GM23338 (cell line): ENCODE results near the gene CKB. TPM values are rescaled to one million over a fixed set of nuclear protein-coding genes. Genes with fewer than 3 reads are reported as not detected.
A peak's percentile ranks its signal among the peaks of the same experiment; 100 is the strongest.

Experiments
- ATAC-seq: fragments of 200-7000 bp; cut with Tn5 transposase; 3 replicates; pipeline ENCODE4 v1.9.1; 2020
- DNase-seq: peaks from one replicate; pipeline ENCODE4 v3.0.0-alpha.2; 2015; ENCODE audit warnings: low spot score
- H2AFZ ChIP-seq: fragments of 200-600 bp; sonication (generic); 2 replicates; pipeline ENCODE4 v1.8.0; 2016; ENCODE audit warnings: antibody characterized with exemption, mild to moderate bottlenecking, moderate library complexity
- H3F3A ChIP-seq: fragments of 200-600 bp; sonication (generic); replicated peaks from 2 replicates; pipeline ENCODE4 v1.8.0; 2017; ENCODE audit warnings: antibody characterized with exemption, mixed run types, low read depth
- H3K27ac ChIP-seq: fragments of 200-600 bp; sonication (generic); 2 replicates; pipeline ENCODE4 v1.6.1; 2016; ENCODE audit warnings: low read depth
- H3K27me3 ChIP-seq: fragments of 200-600 bp; sonication (generic); 2 replicates; pipeline ENCODE4 v1.8.0; 2016; ENCODE audit warnings: mild to moderate bottlenecking, mixed run types, moderate library complexity; ENCODE audit not compliant: insufficient read depth
- H3K36me3 ChIP-seq: fragments of 200-600 bp; sonication (generic); 2 replicates; pipeline ENCODE4 v1.8.0; 2016; ENCODE audit warnings: mild to moderate bottlenecking; ENCODE audit not compliant: insufficient read depth
- H3K4me1 ChIP-seq: fragments of 200-600 bp; sonication (generic); 2 replicates; pipeline ENCODE4 v1.8.0; 2016; ENCODE audit warnings: mild to moderate bottlenecking, moderate library complexity; ENCODE audit not compliant: insufficient read depth
- H3K4me2 ChIP-seq: fragments of 200-600 bp; sonication (generic); 2 replicates; pipeline ENCODE4 v1.7.1; 2017; ENCODE audit warnings: mixed run types
- H3K4me3 ChIP-seq: fragments of 200-600 bp; sonication (generic); 2 replicates; pipeline ENCODE4 v1.6.1; 2016; ENCODE audit warnings: mixed run types
- H3K79me2 ChIP-seq: fragments of 200-600 bp; sonication (generic); replicated peaks from 2 replicates; pipeline ENCODE4 v1.8.0; 2017; ENCODE audit warnings: mild to moderate bottlenecking; ENCODE audit not compliant: insufficient read depth
- H3K9me2 ChIP-seq: fragments of 200-600 bp; sonication (generic); 2 replicates; pipeline ENCODE4 v1.8.0; 2017; ENCODE audit not compliant: insufficient read depth
- H4K20me1 ChIP-seq: fragments of 200-600 bp; sonication (generic); replicated peaks from 2 replicates; pipeline ENCODE4 v1.8.0; 2017; ENCODE audit warnings: mild to moderate bottlenecking; ENCODE audit not compliant: insufficient read depth
- H3K27ac Mint-ChIP-seq: 2 replicates; pipeline ENCODE4 v1.8.0; 2020; ENCODE audit warnings: inconsistent platforms, mild to moderate bottlenecking, moderate library complexity, mixed read lengths
- H3K27me3 Mint-ChIP-seq: 3 replicates; pipeline ENCODE4 v1.8.0; 2022; ENCODE audit warnings: low read depth, mild to moderate bottlenecking, moderate library complexity, mixed read lengths, inconsistent platforms; ENCODE audit not compliant: insufficient read depth, poor library complexity
- H3K36me3 Mint-ChIP-seq: 3 replicates; pipeline ENCODE4 v1.8.0; 2021; ENCODE audit warnings: low read depth, mild to moderate bottlenecking, inconsistent platforms, moderate library complexity, mixed read lengths
- H3K4me1 Mint-ChIP-seq: 3 replicates; pipeline ENCODE4 v1.8.0; 2020; ENCODE audit warnings: mild to moderate bottlenecking, inconsistent platforms, mixed read lengths
- H3K4me3 Mint-ChIP-seq: 3 replicates; pipeline ENCODE4 v1.8.0; 2021; ENCODE audit warnings: moderate library complexity, mild to moderate bottlenecking, inconsistent platforms, mixed read lengths
- H3K9me3 Mint-ChIP-seq: 3 replicates; pipeline ENCODE4 v1.8.0; 2020; ENCODE audit warnings: moderate library complexity, mild to moderate bottlenecking, inconsistent platforms, mixed read lengths
- EZH2 ChIP-seq: fragments of 200-600 bp; sonication (generic); IDR thresholded peaks from one replicate; pipeline ENCODE4 v1.8.0; 2017; ENCODE audit warnings: antibody characterized with exemption, mild to moderate bottlenecking, low read depth; ENCODE audit not compliant: unreplicated experiment
- EZH2phosphoT487 ChIP-seq: fragments of 200-600 bp; sonication (generic); IDR thresholded peaks from one replicate; pipeline ENCODE4 v1.8.1; 2018; ENCODE audit warnings: antibody characterized with exemption; ENCODE audit not compliant: unreplicated experiment
- JUNB ChIP-seq: IDR thresholded peaks from one replicate; pipeline ENCODE4 v1.6.1; 2016; ENCODE audit warnings: antibody characterized with exemption; ENCODE audit not compliant: unreplicated experiment
- NANOG ChIP-seq: IDR thresholded peaks from 2 replicates; pipeline ENCODE4 v1.6.1; 2016; ENCODE audit warnings: antibody characterized with exemption, borderline replicate concordance
- POLR2AphosphoS5 ChIP-seq: IDR thresholded peaks from 2 replicates; pipeline ENCODE4 v1.6.1; 2016; ENCODE audit warnings: antibody characterized with exemption, low read depth
- REST ChIP-seq: IDR thresholded peaks from one replicate; pipeline ENCODE4 v1.6.1; 2018; ENCODE audit warnings: antibody characterized with exemption; ENCODE audit not compliant: unreplicated experiment
- STAT1 ChIP-seq: IDR thresholded peaks from one replicate; pipeline ENCODE4 v1.6.1; 2016; ENCODE audit warnings: antibody characterized with exemption; ENCODE audit not compliant: unreplicated experiment
- polyA plus RNA-seq: library from polyadenylated mRNA; unstranded; fragments of >200 nt; fragmentation: Nextera tagmentation; extraction: Ambion mirVana; gene quantifications from 2 replicates; pipeline ENCODE4 v1.2.1, GENCODE V29; 2016
- total RNA-seq: library from RNA; depleted of rRNA; stranded (reverse); fragments of >200 nt; shearing (Covaris generic); gene quantifications from 2 replicates; pipeline ENCODE4 v1.2.3, GENCODE V29; 2014
- TF ChIP-seq, protein P1 (sequence below): fragments of 250-450 bp; sonication (Bioruptor Pico); IDR thresholded peaks from 2 replicates; pipeline ENCODE4 v1.5.0; 2020; ENCODE audit warnings: mild to moderate bottlenecking, moderate library complexity

CKB gene
- total and polyA plus RNA-seq, 2 experiments from 2014 or later = 604 to 852 TPM

DNA sequence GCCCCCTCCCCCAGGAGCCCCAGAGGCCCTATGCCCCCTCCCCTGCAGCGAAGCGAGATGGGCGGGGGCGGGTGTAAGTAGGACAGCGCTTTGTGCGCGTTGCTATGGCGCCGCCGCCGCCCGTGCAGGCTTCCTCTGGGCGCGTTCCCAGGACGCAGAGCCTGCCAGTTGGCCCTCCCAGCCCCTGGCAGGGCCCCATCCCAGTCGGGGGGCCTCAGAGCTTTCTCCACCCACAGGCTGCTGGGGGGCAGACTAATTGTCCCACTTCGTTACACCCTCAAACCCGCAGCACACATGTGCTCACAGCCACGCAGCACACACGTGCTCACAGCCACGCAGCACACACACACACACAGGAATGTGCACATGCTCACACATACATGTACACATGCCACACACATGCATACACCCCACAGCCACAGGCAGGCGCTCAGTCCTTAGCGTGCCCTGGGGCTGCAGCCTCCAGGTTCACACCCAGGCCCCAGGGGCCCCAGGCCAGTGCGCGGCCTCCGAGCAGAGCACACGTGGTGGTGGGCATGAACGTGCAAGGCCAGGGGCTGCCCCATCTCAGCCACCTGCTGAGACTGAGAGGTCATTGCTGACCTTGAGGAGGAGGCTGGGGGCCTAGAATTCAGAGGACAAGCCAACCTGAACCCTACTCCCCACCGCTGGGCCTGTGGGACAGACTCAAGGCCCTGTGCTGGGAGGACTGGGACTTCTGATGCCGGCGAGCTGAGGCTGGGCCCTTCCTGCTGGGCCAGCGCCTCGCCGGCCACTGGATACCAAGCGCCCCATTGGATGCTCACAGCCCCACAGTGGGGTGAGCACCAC, 22.0 kb upstream of the CKB start:
- Mint-ChIP-seq H3K4me3 (no peak overlapping the region), H3K36me3 (no peaks in the 10 kb centered on the region), H3K27ac (no peak overlapping the region), H3K9me3 (no peaks in the 10 kb centered on the region), H3K27me3 (peaks cover 15% of the 10 kb centered on the region), H3K4me1 (peaks cover 9% of the 10 kb centered on the region; the same call in 1 of the 3 replicates)
- ATAC-seq (no peak), DNase-seq (peak; percentile 44)
- H3K36me3 ChIP-seq = no peaks in the 10 kb centered on the region
- H3K27ac ChIP-seq = no peak overlapping the region
- no peak overlapping the region for H3K4me2 ChIP-seq
- H3K4me1 ChIP-seq = peaks cover 18% of the 10 kb centered on the region
- TF ChIP-seq NANOG = no peak
- TF ChIP-seq JUNB = no peak
- TF ChIP-seq EZH2phosphoT487 = no peak
- TF ChIP-seq POLR2AphosphoS5 = no peak
- no peak for TF ChIP-seq REST
- TF ChIP-seq, protein P1, sequence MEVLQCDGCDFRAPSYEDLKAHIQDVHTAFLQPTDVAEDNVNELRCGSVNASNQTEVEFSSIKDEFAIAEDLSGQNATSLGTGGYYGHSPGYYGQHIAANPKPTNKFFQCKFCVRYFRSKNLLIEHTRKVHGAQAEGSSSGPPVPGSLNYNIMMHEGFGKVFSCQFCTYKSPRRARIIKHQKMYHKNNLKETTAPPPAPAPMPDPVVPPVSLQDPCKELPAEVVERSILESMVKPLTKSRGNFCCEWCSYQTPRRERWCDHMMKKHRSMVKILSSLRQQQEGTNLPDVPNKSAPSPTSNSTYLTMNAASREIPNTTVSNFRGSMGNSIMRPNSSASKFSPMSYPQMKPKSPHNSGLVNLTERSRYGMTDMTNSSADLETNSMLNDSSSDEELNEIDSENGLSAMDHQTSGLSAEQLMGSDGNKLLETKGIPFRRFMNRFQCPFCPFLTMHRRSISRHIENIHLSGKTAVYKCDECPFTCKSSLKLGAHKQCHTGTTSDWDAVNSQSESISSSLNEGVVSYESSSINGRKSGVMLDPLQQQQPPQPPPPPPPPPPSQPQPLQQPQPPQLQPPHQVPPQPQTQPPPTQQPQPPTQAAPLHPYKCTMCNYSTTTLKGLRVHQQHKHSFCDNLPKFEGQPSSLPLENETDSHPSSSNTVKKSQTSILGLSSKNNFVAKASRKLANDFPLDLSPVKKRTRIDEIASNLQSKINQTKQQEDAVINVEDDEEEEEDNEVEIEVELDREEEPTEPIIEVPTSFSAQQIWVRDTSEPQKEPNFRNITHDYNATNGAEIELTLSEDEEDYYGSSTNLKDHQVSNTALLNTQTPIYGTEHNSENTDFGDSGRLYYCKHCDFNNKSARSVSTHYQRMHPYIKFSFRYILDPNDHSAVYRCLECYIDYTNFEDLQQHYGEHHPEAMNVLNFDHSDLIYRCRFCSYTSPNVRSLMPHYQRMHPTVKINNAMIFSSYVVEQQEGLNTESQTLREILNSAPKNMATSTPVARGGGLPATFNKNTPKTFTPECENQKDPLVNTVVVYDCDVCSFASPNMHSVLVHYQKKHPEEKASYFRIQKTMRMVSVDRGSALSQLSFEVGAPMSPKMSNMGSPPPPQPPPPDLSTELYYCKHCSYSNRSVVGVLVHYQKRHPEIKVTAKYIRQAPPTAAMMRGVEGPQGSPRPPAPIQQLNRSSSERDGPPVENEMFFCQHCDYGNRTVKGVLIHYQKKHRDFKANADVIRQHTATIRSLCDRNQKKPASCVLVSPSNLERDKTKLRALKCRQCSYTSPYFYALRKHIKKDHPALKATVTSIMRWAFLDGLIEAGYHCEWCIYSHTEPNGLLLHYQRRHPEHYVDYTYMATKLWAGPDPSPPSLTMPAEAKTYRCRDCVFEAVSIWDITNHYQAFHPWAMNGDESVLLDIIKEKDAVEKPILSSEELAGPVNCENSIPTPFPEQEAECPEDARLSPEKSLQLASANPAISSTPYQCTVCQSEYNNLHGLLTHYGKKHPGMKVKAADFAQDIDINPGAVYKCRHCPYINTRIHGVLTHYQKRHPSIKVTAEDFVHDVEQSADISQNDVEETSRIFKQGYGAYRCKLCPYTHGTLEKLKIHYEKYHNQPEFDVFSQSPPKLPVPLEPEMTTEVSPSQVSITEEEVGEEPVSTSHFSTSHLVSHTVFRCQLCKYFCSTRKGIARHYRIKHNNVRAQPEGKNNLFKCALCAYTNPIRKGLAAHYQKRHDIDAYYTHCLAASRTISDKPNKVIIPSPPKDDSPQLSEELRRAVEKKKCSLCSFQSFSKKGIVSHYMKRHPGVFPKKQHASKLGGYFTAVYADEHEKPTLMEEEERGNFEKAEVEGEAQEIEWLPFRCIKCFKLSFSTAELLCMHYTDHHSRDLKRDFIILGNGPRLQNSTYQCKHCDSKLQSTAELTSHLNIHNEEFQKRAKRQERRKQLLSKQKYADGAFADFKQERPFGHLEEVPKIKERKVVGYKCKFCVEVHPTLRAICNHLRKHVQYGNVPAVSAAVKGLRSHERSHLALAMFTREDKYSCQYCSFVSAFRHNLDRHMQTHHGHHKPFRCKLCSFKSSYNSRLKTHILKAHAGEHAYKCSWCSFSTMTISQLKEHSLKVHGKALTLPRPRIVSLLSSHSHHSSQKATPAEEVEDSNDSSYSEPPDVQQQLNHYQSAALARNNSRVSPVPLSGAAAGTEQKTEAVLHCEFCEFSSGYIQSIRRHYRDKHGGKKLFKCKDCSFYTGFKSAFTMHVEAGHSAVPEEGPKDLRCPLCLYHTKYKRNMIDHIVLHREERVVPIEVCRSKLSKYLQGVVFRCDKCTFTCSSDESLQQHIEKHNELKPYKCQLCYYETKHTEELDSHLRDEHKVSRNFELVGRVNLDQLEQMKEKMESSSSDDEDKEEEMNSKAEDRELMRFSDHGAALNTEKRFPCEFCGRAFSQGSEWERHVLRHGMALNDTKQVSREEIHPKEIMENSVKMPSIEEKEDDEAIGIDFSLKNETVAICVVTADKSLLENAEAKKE = no peak
- no peak for TF ChIP-seq STAT1
- no peak for TF ChIP-seq EZH2
- H3K9me2 ChIP-seq = no peaks in the 10 kb centered on the region
- H3F3A ChIP-seq = 0 out of 2 replicates have a peak, but pooled peaks cover 3% of the 10 kb centered on the region
- no peak overlapping the region for H3K4me3 ChIP-seq
- H4K20me1 ChIP-seq = no peaks in the 10 kb centered on the region
- no peaks in the 10 kb centered on the region for H3K79me2 ChIP-seq
- no peaks in the 10 kb centered on the region; the same call in 1 of the 2 replicates for H3K27me3 ChIP-seq
- no peak overlapping the region for H2AFZ ChIP-seq
